ENCODE data around the gene HOGA1. TPM values are rescaled to one million over a fixed set of nuclear protein-coding genes. Genes with fewer than 3 reads are reported as not detected.
"Not testable (repeated sequence)": the region's sequence is repeated elsewhere in the genome, so short reads cannot be mapped to it uniquely, and the experiment has no call there.

The HOGA1 gene
- total and polyA plus RNA-seq, 2 donors (not counting 1 experiment from before 2014, with no cell fraction given), result 0.58 to 1.5 TPM

- no peaks in the 10 kb centered on the region for H3K9me3 ChIP-seq (ENCODE audit: control insufficient read depth, insufficient read depth, low read depth, low read length)
- peaks cover 14% of the 10 kb centered on the region for H3K36me3 ChIP-seq (ENCODE audit: control insufficient read depth, insufficient read depth, low read length)
Measured at GRCh38 chr10:97648562-97649404, 64.6 kb downstream of the HOGA1 start.

GRCh38 chr10:97649405-97649750, 65.2 kb downstream of the HOGA1 start:
- Histone ChIP-seq H3K4me2 (ENCODE audit: extremely low read depth, insufficient read depth, low read length) (peak overlapping the region; percentile 46), H3K36me3 (ENCODE audit: control insufficient read depth, insufficient read depth, low read length) (peaks cover 13% of the 10 kb centered on the region), H3K4me1 (ENCODE audit: control insufficient read depth, extremely low read depth, insufficient read depth, low read length) (peaks cover 14% of the 10 kb centered on the region), H3K79me2 (ENCODE audit: control insufficient read depth, insufficient read depth, low read length) (peaks cover 41% of the 10 kb centered on the region), H3K27ac (ENCODE audit: insufficient read depth, low read length) (peak overlapping the region; percentile 42)
- not testable (repeated sequence) for H3K27me3 ChIP-seq (ENCODE audit: control insufficient read depth, insufficient read depth, low read length); H3K9ac ChIP-seq (ENCODE audit: insufficient read depth, low read length); H2AFZ ChIP-seq (ENCODE audit: low read length); H4K20me1 ChIP-seq (ENCODE audit: control insufficient read depth, extremely low read depth, insufficient read depth, low read length); H3K4me3 ChIP-seq (replicated peaks in 1 of 4; ENCODE audit: control extremely low read depth in 1 of 4, insufficient read depth in 1 of 4, low read depth in 3 of 4, low read length in 4 of 4); H3K9me3 ChIP-seq (ENCODE audit: control insufficient read depth, insufficient read depth, low read depth, low read length); DNase-seq (ENCODE audit: low read depth in 2 of 2)

More at GRCh38 chr10:97648562-97649404, 64.6 kb downstream of the HOGA1 start:
- Histone ChIP-seq H2AFZ (ENCODE audit: low read length) (no peak overlapping the region), H3K79me2 (ENCODE audit: control insufficient read depth, insufficient read depth, low read length) (peaks cover 45% of the 10 kb centered on the region), H3K9ac (ENCODE audit: insufficient read depth, low read length) (no peak overlapping the region), H3K4me2 (ENCODE audit: extremely low read depth, insufficient read depth, low read length) (peak overlapping the region; percentile 46), H3K4me1 (ENCODE audit: control insufficient read depth, extremely low read depth, insufficient read depth, low read length) (peaks cover 14% of the 10 kb centered on the region), H3K4me3 (replicated peaks in 1 of 4; ENCODE audit: control extremely low read depth in 1 of 4, insufficient read depth in 1 of 4, low read depth in 3 of 4, low read length in 4 of 4) (peak overlapping the region in 1 of 4 experiments; percentile 6), H3K27me3 (ENCODE audit: control insufficient read depth, insufficient read depth, low read length) (no peaks in the 10 kb centered on the region), H3K27ac (ENCODE audit: insufficient read depth, low read length) (peak overlapping the region; percentile 42), H4K20me1 (ENCODE audit: control insufficient read depth, extremely low read depth, insufficient read depth, low read length) (no peaks in the 10 kb centered on the region)
- DNase-seq (ENCODE audit: low read depth in 2 of 2), result peak; percentile 83 to 95
- TF ChIP-seq CTCF (conservative IDR thresholded peaks at IDR 0.05 in 1 of 2, IDR thresholded peaks at IDR 0.05 in 1 of 2; ENCODE audit: low read depth in 1 of 2, low read length in 2 of 2) (no peak), EZH2 (IDR thresholded peaks at IDR 0.05; ENCODE audit: low read length, missing control alignments) (no peak)

- Histone ChIP-seq H3K79me2 (ENCODE audit: control insufficient read depth, insufficient read depth, low read length) (peaks cover 32% of the 10 kb centered on the region), H3K27ac (ENCODE audit: insufficient read depth, low read length) (no peak overlapping the region)
Measured at GRCh38 chr10:97650726-97651125, 66.5 kb downstream of the HOGA1 start.

More at GRCh38 chr10:97650726-97651125, 66.5 kb downstream of the HOGA1 start:
- Histone ChIP-seq H4K20me1 (ENCODE audit: control insufficient read depth, extremely low read depth, insufficient read depth, low read length) (no peaks in the 10 kb centered on the region), H3K27me3 (ENCODE audit: control insufficient read depth, insufficient read depth, low read length) (no peaks in the 10 kb centered on the region), H3K36me3 (ENCODE audit: control insufficient read depth, insufficient read depth, low read length) (peaks cover 11% of the 10 kb centered on the region), H3K4me3 (replicated peaks in 1 of 4; ENCODE audit: control extremely low read depth in 1 of 4, insufficient read depth in 1 of 4, low read depth in 3 of 4, low read length in 4 of 4) (no peak overlapping the region), H3K9ac (ENCODE audit: insufficient read depth, low read length) (no peak overlapping the region), H3K9me3 (ENCODE audit: control insufficient read depth, insufficient read depth, low read depth, low read length) (no peaks in the 10 kb centered on the region), H2AFZ (ENCODE audit: low read length) (no peak overlapping the region), H3K4me1 (ENCODE audit: control insufficient read depth, extremely low read depth, insufficient read depth, low read length) (peaks cover 14% of the 10 kb centered on the region), H3K4me2 (ENCODE audit: extremely low read depth, insufficient read depth, low read length) (no peak overlapping the region)
- no peak for DNase-seq (ENCODE audit: low read depth in 2 of 2)
- no peak for TF ChIP-seq CTCF (conservative IDR thresholded peaks at IDR 0.05 in 1 of 2, IDR thresholded peaks at IDR 0.05 in 1 of 2; ENCODE audit: low read depth in 1 of 2, low read length in 2 of 2)
- no peak for TF ChIP-seq EZH2 (IDR thresholded peaks at IDR 0.05; ENCODE audit: low read length, missing control alignments)
